Natural killer cell (primary cell): ENCODE data around the gene MTUS2. TPM values are rescaled to one million over a fixed set of nuclear protein-coding genes. Genes with fewer than 3 reads are reported as not detected.

Experiments used
- ATAC-seq, 3 donors: fragments of 150-1000 bp in 2 of 3; fragments of 200-7000 bp in 1 of 3; cut with Tn5 transposase; 1 replicate in 1 of 3; 2 replicates in 2 of 3; pipeline ENCODE4 v1.10.0; 2021; ENCODE audit warnings: mild to moderate bottlenecking in 2 of 3, moderate library complexity in 2 of 3
- DNase-seq, 2 donors: peaks; one replicate each; pipeline versions ENCODE4 v3.0.0 to v3.0.0-alpha.2; 2013 to 2021; ENCODE audit warnings: mixed read lengths in 1 of 2
- H3K27ac ChIP-seq: one replicate; pipeline ENCODE4 v1.5.1; 2013; ENCODE audit warnings: mild to moderate bottlenecking, low read length
- H3K27me3 ChIP-seq: one replicate; pipeline ENCODE4 v1.6.1; 2013; ENCODE audit warnings: low read length; ENCODE audit not compliant: control insufficient read depth, insufficient read depth
- H3K36me3 ChIP-seq: one replicate; pipeline ENCODE4 v1.6.1; 2013; ENCODE audit warnings: low read length; ENCODE audit not compliant: control insufficient read depth, insufficient read depth
- H3K4me1 ChIP-seq: one replicate; pipeline ENCODE4 v1.6.1; 2013; ENCODE audit warnings: low read length; ENCODE audit not compliant: control insufficient read depth, insufficient read depth
- H3K4me3 ChIP-seq: one replicate; pipeline ENCODE4 v1.5.1; 2013; ENCODE audit warnings: low read length
- H3K9me3 ChIP-seq: one replicate; pipeline ENCODE4 v1.6.1; 2013; ENCODE audit warnings: low read length; ENCODE audit not compliant: control insufficient read depth, insufficient read depth
- H3K27ac Mint-ChIP-seq, 2 donors: one replicate each; pipeline ENCODE4 v1.8.0; 2022; ENCODE audit warnings: mild to moderate bottlenecking in 2 of 2, mixed read lengths in 2 of 2, moderate library complexity in 1 of 2
- H3K27me3 Mint-ChIP-seq, 2 donors: one replicate each; pipeline ENCODE4 v1.8.0; 2022; ENCODE audit warnings: low read depth in 2 of 2, mixed read lengths in 2 of 2
- H3K36me3 Mint-ChIP-seq: one replicate; pipeline ENCODE4 v1.8.0; 2022; ENCODE audit warnings: mixed read lengths
- H3K4me1 Mint-ChIP-seq, 2 donors: one replicate each; pipeline ENCODE4 v1.8.0; 2022; ENCODE audit warnings: mixed read lengths in 2 of 2
- H3K4me3 Mint-ChIP-seq: one replicate; pipeline ENCODE4 v1.8.0; 2022; ENCODE audit warnings: mild to moderate bottlenecking, moderate library complexity, mixed read lengths
- H3K9me3 Mint-ChIP-seq, 2 donors: one replicate each; pipeline ENCODE4 v1.8.0; 2022; ENCODE audit warnings: mixed read lengths in 2 of 2
- CTCF ChIP-seq: fragments of 200-600 bp; IDR thresholded peaks from one replicate; pipeline ENCODE4 v1.8.0; 2022; ENCODE audit warnings: antibody characterized with exemption
- WGBS: methylation state at CpG from one replicate; pipeline ENCODE4 v1.1.7; 2013; ENCODE audit warnings: missing lambda C conversion rate; ENCODE audit not compliant: insufficient coverage; 5-methylcytosine and 5-hydroxymethylcytosine counted together
- intact Hi-C: fragments of 100-400 bp; cut with micrococcal nuclease; formaldehyde crosslinking; loops from one replicate; pipeline ENCODE4 v1.14.2; 2022
- total RNA-seq, 4 donors: library from RNA; stranded (reverse); fragments of 120-200 nt in 1 of 4; gene quantifications; one replicate each; pipeline versions ENCODE4 v1.2.3 to v1.2.4, GENCODE V29; 2013 to 2022

Gene MTUS2
- total RNA-seq, 3 donors from 2014 or later (not counting 1 experiment from before 2014, with no cell fraction given): not detected

- no peaks in the 10 kb centered on the region for H3K36me3 ChIP-seq
- no peak for ATAC-seq
- no peak overlapping the region for H3K27ac ChIP-seq
- Mint-ChIP-seq H3K9me3 (no peaks in the 10 kb centered on the region), H3K36me3 (no peaks in the 10 kb centered on the region), H3K27ac (no peak overlapping the region), H3K4me3 (no peak overlapping the region), H3K27me3 (peaks cover 34 to 70% of the 10 kb centered on the region in 2 donors), H3K4me1 (no peaks in the 10 kb centered on the region)
- no peaks in the 10 kb centered on the region for H3K9me3 ChIP-seq
- H3K4me1 ChIP-seq: no peaks in the 10 kb centered on the region
- H3K4me3 ChIP-seq: no peak overlapping the region
- no peak for DNase-seq
- intact Hi-C loops: no loop called here
- no CpG with 5 or more reads among the region's 2 CpGs for WGBS
- TF ChIP-seq CTCF: no peak
- peaks cover 19% of the 10 kb centered on the region for H3K27me3 ChIP-seq
Measured at GRCh38 chr13:29429286-29429900, 609.3 kb downstream of the MTUS2 start.

- H3K9me3 Mint-ChIP-seq: no peaks in the 10 kb centered on the region
- no peak for TF ChIP-seq CTCF
- no peak overlapping the region for H3K27ac ChIP-seq
- H3K4me1 Mint-ChIP-seq: no peaks in the 10 kb centered on the region
- H3K4me1 ChIP-seq: no peaks in the 10 kb centered on the region
- DNase-seq: no peak
- peaks cover 3% of the 10 kb centered on the region for H3K27me3 ChIP-seq
- no peak for ATAC-seq
- H3K36me3 ChIP-seq: no peaks in the 10 kb centered on the region
- no peaks in the 10 kb centered on the region for H3K36me3 Mint-ChIP-seq
- intact Hi-C loops: no loop called here
- H3K4me3 Mint-ChIP-seq: no peak overlapping the region
- peaks cover 19 to 42% of the 10 kb centered on the region in 2 donors for H3K27me3 Mint-ChIP-seq
- 76% methylated on average over 5 of the region's 8 CpGs for WGBS
- no peak overlapping the region for H3K4me3 ChIP-seq
- H3K9me3 ChIP-seq: no peaks in the 10 kb centered on the region
- no peak overlapping the region for H3K27ac Mint-ChIP-seq
Measured at GRCh38 chr13:29434217-29434945, 614.2 kb downstream of the MTUS2 start.

- peaks cover 19 to 34% of the 10 kb centered on the region in 2 donors for H3K27me3 Mint-ChIP-seq
- WGBS: 86% methylated on average over 6 of the region's 6 CpGs
- no peak for TF ChIP-seq CTCF
- DNase-seq (no peak), ATAC-seq (no peak)
- Histone ChIP-seq H3K27ac (no peak overlapping the region), H3K9me3 (no peaks in the 10 kb centered on the region), H3K36me3 (no peaks in the 10 kb centered on the region), H3K4me3 (no peak overlapping the region), H3K27me3 (no peaks in the 10 kb centered on the region), H3K4me1 (no peaks in the 10 kb centered on the region)
- intact Hi-C loops: no loop called here
- no peaks in the 10 kb centered on the region for H3K9me3 Mint-ChIP-seq
- H3K4me1 Mint-ChIP-seq: no peaks in the 10 kb centered on the region
- no peaks in the 10 kb centered on the region for H3K36me3 Mint-ChIP-seq
- H3K4me3 Mint-ChIP-seq: no peak overlapping the region
- H3K27ac Mint-ChIP-seq: no peak overlapping the region
Measured at GRCh38 chr13:29435125-29435911, 615.2 kb downstream of the MTUS2 start.
